GM19468 (cell line): Measurements from ENCODE around the gene RINT1.

Experiments used
- ATAC-seq: cut with Tn5 transposase; IDR thresholded peaks from one replicate; pipeline ENCODE4 v1.9.1; 2021; ENCODE audit warnings: mild to moderate bottlenecking, moderate library complexity, moderate number of reproducible peaks; ENCODE audit not compliant: unreplicated experiment; ENCODE audit errors: extremely low read depth

The RINT1 gene

DNA sequence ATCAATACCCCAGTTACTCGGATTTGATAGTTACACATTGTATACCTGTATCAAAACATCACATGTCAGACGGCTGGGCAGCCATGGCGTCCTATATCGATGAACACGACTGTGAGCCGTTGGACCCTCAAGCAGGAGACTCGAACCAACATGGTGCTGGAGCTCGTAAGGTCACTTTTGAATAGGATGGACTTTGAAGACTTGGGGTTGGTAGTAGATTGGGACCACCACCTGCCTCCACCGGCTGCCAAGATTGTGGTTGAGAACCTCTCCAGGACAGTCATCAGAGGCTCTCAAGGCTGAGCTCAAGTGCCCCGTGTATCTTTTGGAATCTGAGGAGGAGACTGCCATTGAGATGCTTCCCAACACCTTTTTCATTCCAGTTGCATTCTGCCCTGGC is 1.9 kb upstream of the RINT1 start:
- no peak for ATAC-seq

DNA sequence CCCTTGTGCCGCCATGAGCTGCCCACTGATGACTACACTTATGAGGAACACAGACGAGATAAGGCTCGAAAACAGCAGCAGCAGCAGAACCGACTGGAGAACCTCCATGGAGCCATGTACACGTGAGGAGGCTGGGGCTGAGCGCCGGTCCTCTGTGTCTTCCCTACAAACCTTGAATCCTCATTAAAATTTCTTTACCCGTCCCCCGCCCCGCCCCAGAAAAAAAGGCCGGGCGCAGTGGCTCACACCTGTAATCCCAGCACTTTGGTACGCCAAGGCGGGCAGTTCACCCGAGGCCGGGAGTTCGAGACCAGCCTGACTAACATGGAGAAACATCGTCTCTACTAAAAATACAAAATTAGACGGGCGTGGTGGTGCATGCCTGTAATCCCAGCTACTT is 1.5 kb upstream of the RINT1 start:
- no peak for ATAC-seq

DNA sequence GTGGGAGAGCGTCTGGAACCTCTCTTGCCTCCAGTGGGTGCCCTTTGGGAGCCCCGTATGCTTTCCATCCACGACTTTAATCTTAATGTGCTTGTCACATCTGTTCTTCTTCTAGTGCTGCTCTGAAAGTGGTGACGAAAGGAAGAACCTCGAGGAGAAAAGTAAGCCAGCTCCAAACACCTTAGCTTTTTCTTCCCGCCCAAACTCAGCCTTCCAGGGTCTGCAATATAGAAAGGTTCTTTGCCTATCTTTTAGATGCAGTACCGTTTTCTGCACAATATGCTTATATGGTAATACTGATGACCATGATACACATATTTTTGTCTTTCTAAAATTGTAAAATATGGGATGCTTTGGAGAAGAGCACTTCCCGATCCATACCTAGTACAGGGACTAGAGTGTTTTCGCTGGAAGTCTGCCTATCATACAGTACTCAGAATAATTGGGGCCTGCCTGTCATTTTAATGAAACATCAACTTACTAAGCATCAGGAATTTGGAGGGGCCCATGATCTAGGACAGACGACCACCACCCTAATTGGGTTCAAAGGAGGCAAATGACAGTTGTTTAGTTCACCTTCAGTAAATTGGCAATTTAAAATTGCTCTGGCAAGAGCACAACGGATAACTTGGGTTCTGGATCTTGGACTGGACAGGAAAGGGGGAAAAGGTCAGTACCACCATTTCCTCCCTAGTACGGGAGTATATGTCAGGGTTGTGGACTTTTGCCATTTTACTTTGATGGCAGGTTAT is 884 bp downstream of the RINT1 start:
- ATAC-seq = no peak

DNA sequence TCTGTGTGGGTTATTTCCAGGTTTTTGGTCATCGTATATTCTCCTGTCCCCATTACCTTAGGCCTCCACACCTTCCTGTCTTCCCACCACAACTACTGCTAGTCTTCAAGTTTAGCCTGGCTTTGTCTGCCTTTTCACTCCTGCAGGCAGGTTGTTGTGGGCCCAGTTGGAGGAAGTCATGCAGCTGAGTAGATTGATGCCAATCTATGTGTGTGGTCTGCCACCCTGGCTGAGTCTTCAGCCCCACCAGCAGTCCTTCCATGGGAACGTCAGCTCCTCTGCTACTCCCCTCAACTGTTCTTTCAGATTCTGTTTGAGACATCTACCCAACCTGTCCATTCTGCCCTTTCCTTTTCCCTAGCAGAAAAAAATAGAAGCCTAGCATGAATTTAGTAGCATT is 6.3 kb downstream of the RINT1 start:
- ATAC-seq = no peak

DNA sequence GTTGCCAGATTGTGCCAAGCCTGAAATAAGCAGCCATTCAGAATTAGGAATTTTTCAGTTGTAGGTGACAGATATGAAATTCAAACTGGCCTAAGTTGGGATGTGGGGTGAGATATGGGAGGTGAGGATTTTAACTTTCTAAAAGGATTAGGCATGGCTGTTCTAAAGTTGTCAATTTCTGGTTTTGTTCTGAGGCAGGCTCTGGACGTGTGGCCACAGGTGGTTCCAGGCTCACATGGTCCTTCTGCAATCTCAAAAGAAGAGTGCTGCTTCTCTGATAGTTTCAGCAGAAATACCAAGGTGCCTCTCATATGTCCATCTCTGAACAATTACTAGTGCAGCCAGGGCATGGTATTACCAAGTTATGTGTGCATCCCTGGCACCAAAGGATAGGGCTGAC is 27.9 kb downstream of the RINT1 start:
- ATAC-seq = no peak

DNA sequence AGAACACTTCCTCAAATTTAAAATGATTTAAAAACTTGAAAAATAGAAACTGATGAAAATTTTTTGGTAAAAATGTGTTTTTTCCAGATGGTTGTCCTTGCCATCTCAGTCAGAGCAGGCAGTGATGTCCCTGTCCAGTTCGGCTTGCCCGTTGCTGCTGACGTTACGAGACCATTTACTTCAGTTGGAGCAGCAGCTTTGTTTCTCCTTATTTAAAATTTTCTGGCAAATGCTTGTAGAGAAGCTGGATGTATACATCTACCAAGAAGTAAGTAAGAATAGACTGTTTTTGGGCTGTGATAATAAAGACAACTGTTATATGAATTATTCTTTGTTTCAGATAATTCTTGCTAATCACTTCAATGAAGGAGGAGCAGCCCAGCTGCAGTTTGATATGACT is 33.2 kb downstream of the RINT1 start:
- ATAC-seq = no peak

DNA sequence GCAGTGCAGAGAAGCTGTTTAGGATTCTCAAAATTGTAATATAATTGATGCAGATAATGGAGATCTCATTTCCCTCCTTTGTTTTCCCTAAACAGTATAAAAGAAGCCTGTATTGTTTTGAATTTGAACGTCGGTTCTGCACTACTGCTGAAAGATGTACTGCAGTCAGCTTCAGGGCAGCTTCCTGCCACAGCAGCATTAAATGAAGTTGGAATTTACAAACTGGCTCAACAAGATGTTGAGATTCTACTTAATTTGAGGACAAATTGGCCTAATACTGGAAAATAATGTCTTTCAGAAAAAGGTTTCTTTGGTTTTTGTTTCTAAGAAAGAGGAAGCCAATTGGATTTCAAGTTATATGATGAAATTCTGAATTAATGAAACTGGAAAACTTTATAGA is 35.0 kb downstream of the RINT1 start:
- ATAC-seq = no peak

DNA sequence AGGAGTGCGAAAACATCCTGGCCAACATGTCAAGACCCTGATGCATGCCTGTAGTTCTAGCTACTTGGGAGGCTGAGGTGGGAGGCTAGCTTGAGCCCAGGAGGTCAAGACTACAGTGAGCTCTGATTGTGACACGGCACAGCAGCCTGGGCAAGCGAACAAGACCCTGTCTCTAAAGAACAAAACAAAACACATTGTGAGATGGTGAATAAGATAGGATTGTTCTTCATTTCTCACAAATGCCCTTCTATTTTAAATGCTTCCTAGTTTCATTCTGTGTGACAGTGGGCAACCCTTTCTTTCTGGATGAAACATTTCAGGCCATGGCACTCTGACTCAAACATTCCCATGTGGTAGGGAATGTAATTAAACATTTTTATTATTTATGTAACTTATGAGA is 35.8 kb downstream of the RINT1 start:
- ATAC-seq = no peak

DNA sequence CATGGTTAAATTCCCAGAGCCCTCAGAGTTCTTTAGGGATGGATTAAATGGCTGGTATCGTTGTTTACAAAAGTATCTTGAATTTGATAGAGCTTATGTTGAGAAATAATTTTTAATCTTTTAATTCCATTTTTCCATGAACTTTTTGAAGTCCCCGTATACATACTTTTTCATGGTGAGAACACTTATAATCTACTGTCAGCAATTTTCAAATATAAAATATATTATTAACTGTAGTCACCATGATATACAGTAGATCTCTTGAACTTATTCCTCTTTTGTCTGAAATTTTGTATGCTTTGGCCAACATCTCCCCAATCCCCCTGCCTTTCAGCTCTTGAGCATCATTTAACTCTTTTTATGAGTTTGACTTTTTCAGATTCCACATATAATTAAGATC is 39.9 kb downstream of the RINT1 start:
- ATAC-seq = no peak

DNA sequence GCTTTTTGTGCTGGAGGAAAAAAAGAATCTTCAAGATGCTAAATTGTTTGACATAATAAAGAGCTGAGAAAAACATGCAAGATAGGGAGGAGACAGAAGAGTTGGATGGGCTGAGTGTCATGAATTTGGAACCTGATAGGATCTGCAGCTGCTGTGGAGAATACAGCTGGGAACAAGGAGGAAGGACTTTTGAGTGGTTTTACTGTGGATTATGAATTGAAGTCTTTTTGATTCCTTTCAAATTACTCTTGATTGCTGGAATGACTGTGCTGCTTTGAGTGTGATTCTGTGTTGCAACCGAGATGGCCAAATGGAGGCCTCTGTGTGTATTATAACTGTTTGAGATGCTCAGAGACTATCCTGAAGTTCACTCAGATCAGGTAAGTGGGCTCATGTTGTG is 45.2 kb downstream of the RINT1 start:
- no peak for ATAC-seq

DNA sequence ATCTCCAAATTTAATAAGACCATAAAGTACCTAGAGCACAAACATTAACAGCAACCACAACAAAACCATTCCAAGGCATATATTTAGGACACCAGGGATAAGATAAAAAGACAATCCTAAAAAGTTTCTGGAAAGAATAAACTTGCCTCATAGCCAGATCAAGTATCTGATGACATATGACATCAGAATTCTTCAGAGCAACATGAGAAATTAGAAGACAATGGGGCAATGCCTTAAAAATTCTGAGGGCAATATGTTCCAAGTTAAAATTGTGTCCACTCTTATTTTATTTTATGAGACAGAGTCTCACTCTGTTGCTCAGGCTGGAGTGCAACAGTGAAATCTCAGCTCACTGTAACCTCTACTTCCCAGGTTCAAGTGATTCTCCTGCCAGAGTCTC is 46.5 kb downstream of the RINT1 start:
- ATAC-seq = no peak

DNA sequence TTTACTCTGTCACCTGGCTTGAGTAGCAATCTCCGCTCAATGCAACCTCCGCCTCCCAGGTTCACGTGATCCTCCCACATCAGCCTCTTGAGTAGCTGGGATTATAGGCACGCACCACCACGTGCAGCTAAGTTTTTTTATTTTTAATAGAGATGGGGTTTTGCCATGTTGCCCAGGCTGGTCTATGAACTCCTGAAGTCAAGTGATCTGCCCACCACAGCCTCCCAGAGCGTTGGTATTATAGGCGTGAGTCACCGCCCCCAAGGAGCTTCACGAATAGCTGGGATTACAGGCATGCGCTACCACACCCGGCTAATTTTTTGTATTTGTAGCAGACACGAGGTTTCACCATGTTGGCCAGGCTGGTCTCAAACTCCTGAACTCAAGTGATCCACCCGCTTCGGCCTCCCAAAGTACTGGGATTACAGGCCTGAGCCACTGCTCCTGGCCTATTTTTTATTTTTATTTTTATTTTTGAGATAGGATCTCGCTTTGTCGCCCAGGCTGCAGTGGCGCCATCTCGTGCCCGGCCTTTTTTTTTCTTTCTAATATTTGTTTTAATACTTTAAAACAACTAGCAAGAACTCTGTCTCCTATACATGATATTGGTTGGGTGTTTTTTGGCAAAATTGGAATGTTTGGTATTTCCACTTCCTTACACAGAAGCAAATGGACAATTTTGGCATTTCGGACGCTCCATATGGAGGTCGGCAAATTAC is 48.2 kb downstream of the RINT1 start:
- no peak for ATAC-seq

DNA sequence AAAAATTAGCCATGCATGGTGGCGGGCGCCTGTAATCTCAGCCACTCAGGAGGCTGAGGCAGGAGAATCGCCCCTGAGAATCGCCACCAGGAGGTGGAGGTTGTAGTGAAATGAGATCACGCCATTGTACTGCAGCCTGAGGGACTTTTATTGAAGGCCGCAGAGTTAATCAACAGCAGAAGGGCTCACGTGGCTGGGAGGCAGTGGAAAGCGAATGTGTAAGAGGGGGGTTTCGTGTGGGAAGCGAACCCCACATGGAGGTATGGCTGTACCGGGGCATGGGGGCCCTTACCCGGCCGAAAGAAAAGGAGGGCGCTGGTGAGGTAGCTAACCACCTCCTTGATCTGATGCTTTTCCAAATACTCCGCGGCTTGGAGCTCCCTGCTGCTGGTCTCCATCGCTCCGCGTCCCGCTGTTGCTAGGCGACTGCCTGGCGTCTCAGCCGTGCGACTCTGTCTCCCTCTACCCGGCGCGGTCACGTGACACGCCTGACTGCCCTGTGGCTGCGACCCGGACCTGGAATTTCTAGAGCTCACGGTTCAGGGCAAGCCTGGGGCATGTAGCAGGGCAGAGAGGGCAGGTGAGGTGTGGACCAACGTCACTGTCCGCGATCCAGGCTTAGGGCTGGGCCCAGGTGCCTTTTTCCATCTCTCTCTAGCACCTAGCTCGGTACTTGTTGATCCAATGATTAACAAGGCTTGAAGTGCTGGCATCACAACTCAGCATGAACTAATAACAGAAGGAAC is 49.2 kb downstream of the RINT1 start, which contains the start of gene EFCAB10:
TSS of gene EFCAB10 (minus strand) at position 428 of the 746 bp plus-strand sequence. CDS start at position 398, 30 bp downstream.
- peak; percentile 59 for ATAC-seq

DNA sequence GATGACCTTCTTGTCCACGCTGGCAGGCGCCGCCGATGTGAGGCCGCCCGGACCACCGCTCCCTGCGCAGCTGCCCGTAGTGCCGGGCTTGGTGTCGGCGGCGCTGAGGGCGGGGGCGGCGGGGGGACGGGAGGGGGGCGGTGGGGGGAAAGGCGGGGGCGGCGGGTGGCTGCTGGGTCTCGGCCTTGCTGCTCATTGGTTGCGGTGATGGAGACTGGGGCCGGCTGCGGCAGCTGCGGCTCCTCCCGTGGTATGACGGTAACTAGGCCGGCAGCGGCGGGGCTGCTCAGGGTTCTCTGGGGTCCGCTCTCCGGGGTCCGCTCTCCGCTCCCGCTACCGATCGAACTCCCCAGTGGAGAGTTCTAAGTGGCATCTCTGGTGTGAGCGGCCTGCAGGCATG is 51.1 kb downstream of the RINT1 start:
- ATAC-seq = no peak

DNA sequence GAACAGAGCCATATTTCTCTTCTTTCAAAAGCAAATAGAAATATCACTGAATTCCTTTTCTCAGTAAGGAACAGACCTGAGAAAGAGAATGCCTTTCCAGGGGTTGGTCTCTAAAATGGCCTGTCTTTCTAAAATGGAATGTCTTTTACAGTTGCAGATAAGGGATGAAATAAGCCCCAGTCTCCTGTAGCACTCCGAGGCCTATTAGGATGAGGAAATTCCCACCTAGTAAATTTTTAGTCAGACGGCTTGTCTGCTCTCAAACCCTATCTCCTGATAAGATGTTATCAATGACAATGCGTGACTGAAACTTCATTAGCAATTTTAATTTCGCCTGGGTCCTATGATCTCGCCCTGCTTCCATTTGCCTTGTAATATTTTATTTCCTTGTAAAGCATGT is 52.2 kb downstream of the RINT1 start:
- ATAC-seq = no peak

DNA sequence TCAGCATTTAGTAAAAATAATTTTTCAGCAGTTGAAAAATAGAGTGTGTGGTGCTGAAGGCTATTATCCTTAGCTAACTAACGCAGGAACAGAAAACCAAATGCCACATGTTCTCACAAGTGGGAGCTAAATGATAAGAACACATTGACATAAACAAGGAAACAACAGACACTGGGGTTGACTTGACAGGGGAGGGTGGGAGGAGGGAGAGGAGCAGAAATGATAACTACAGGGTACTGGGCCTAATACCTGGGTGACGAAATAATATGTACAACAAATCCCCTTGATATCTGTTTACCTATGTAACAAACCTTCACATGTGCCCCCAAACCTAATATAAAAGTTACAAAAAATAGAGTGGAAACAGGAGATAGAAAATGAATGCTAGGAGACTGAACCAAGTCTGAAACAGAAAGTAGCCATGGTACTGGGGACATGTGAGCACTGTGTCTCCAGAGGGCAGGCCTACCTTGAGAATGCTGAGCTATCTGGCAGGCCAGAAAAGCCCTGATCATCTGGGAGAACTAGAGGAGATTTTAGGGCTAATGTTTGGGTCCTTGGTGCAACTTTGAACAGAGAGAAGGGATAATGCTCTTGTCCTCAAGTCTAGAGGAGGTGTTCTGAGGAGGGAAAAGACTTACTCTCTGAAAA is 54.0 kb downstream of the RINT1 start:
- no peak for ATAC-seq

DNA sequence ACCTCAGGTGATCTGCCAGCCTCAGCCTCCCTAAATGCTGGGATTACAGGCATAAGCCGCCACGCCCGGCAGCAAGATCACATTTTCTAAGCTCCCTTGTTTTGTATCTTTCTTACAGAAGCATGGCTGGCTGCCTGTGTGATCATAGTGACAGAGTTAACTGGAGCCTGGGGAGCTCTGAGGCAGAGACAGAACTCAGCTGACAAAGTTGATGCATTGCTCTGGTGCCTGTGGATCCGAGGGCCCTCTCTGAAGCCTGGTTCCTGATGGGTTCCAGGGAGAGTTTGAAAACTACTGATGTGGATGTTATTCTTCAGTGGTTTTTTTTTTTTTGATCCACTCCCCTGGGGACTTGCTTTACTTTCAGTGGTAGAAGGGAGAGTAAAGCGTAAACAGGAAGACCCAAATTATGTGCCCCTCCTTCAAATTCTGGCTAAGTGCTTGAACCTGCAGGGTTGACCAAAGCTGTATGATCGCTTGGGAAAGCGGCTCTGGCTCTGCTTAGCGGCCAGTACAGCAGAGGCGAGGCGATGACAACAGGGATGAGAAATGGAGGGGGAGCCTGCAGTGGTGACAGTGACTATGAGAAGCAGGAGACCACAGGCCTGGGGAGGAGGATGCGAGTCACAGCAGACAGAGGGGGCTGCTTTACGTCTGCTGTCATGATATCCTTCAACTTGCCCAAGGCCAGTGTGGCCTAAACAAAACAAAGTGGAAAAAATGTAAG is 56.1 kb downstream of the RINT1 start:
- ATAC-seq = no peak

DNA sequence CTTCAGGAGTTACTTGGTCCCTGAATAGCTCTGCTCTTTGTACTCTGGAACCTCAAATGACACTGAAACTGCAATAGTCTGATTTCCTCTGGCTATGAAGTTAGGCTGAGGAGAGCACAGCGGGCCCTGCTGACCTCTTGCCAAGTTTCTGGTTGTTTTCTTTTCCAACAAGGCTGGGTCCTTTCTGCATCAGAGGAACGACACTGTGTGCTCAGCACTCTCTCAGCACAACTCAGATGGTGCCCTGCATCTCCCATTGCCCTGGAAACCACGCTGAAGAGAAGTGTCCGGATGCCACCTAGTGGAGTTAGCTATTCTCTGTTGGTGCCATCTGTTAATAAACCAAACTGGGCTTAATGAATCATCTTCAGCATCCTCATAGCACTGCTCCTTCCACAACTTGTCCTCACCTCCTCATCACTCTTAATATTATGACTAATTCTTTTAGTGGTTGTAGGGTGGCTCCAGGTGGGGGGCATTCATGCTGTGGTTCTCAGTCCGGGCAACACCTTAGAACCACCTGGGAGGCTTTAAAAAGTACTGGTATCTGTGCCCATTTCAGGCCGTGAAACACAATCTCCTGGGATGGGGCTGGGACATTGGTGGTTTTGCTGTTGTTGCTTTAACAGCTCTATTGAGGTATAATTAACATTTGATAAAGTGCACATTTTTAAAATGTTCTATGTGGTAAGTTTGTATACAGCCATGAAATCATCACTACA is 57.5 kb downstream of the RINT1 start:
- peak; percentile 87 for ATAC-seq

DNA sequence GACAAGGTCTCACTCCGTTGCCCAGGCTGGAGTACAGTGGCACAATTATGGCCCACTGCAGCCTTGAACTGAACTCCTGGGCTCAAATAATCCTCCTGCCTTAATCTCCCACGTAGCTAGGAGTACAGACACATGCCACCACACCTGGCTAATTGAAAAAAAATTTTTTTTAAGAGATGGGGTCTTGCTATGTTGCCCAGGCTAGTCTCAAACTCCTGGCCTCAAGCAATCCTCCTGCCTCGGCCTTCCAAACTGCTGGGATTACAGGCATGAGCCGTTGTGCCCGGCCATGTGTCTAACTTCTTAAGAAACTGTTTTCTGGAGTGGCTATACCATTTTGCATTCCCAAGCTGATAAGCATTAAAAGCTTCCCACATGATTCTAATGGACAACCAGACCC is 58.8 kb downstream of the RINT1 start:
- ATAC-seq = no peak
